HepG2 (cell line): ENCODE data around the gene SUPT6H. TPM values are rescaled to one million over a fixed set of nuclear protein-coding genes. Genes with fewer than 3 reads are reported as not detected.

ENCODE experiments used
- ATAD3A ChIP-seq: sonication (generic); formaldehyde crosslinking; IDR thresholded peaks from 2 replicates; pipeline ENCODE4 v1.4.0; 2020; ENCODE audit warnings: missing genetic modification reagents
- DMAP1 ChIP-seq: IDR thresholded peaks from 2 replicates; pipeline ENCODE4 v1.6.1; 2016
- DPF2 ChIP-seq: sonication (generic); formaldehyde crosslinking; IDR thresholded peaks from 2 replicates; pipeline ENCODE4 v1.4.0; 2020; ENCODE audit warnings: mild to moderate bottlenecking, low read depth, missing genetic modification reagents, borderline replicate concordance
- HDAC2 ChIP-seq: sonication (generic); formaldehyde crosslinking; IDR thresholded peaks from 2 replicates; pipeline ENCODE4 v1.4.0; 2020; ENCODE audit warnings: missing genetic modification reagents
- HNF1B ChIP-seq: sonication (generic); formaldehyde crosslinking; IDR thresholded peaks from 2 replicates; pipeline ENCODE4 v1.5.1; 2020; ENCODE audit warnings: mild to moderate bottlenecking, moderate library complexity, missing genetic modification reagents
- MAFG ChIP-seq: sonication (generic); formaldehyde crosslinking; IDR thresholded peaks from 2 replicates; pipeline ENCODE4 v1.5.1; 2020; ENCODE audit warnings: mild to moderate bottlenecking, missing genetic modification reagents
- SIN3A ChIP-seq: IDR thresholded peaks from 2 replicates; pipeline ENCODE4 v1.6.1; 2011; ENCODE audit warnings: low read depth, mild to moderate bottlenecking, control low read depth, low read length, borderline replicate concordance
- SOX13 ChIP-seq, 3 experiments: fragments of 450-650 bp in 1 of 3; sonication (generic) in 1 of 3; formaldehyde crosslinking in 1 of 3; IDR thresholded peaks in 2 of 3; conservative IDR thresholded peaks in 1 of 3; 2 replicates each; pipeline versions ENCODE4 v1.5.0 to v1.6.1; 2016 to 2020; ENCODE audit warnings: antibody characterized with exemption in 1 of 3, mild to moderate bottlenecking in 1 of 3, missing compliant biosample characterization in 1 of 3, missing genetic modification reagents in 1 of 3, moderate library complexity in 1 of 3
- SRY ChIP-seq: sonication (generic); formaldehyde crosslinking; IDR thresholded peaks from 2 replicates; pipeline ENCODE4 v1.8.0; 2022; ENCODE audit warnings: mild to moderate bottlenecking, missing genetic modification reagents
- TBP ChIP-seq: sonication (generic); formaldehyde crosslinking; IDR thresholded peaks from 2 replicates; pipeline ENCODE4 v1.5.0; 2020; ENCODE audit warnings: missing genetic modification reagents
- ZFP62 ChIP-seq: sonication (generic); formaldehyde crosslinking; IDR thresholded peaks from 2 replicates; pipeline ENCODE4 v1.4.0; 2020; ENCODE audit warnings: missing genetic modification reagents
- ZFP91 ChIP-seq: sonication (generic); formaldehyde crosslinking; IDR thresholded peaks from 2 replicates; pipeline ENCODE4 v1.9.0; 2022; ENCODE audit warnings: missing genetic modification reagents, mild to moderate bottlenecking, borderline replicate concordance
- ZNF232 ChIP-seq: sonication (generic); formaldehyde crosslinking; IDR thresholded peaks from 2 replicates; pipeline ENCODE4 v1.4.0; 2020; ENCODE audit warnings: missing genetic modification reagents, borderline replicate concordance
- ZNF451 ChIP-seq: sonication (generic); formaldehyde crosslinking; IDR thresholded peaks from 2 replicates; pipeline ENCODE4 v1.5.0; 2020; ENCODE audit warnings: mild to moderate bottlenecking, missing genetic modification reagents
- ZNF501 ChIP-seq: sonication (generic); formaldehyde crosslinking; IDR thresholded peaks from 2 replicates; pipeline ENCODE4 v1.5.1; 2020; ENCODE audit warnings: mild to moderate bottlenecking, moderate library complexity, missing genetic modification reagents
- ZNF749 ChIP-seq: sonication (generic); formaldehyde crosslinking; IDR thresholded peaks from 2 replicates; pipeline ENCODE4 v1.8.0; 2022; ENCODE audit warnings: mild to moderate bottlenecking, missing genetic modification reagents, moderate library complexity, borderline replicate concordance
- polyA plus RNA-seq, 8 experiments: library from polyadenylated mRNA; depleted of rRNA in 3 of 8; stranded (reverse) in 7 of 8; unstranded in 1 of 8; fragments of >200 nt; fragmentation: Illumina TruSeq in 4 of 8; extraction: Trizol in 4 of 8; gene quantifications; 2 replicates each; pipeline versions ENCODE4 v1.2.1 to v1.2.3, GENCODE V29; 2011 to 2016; ENCODE audit warnings: low read depth in 4 of 8, missing spikeins in 1 of 8, mixed read lengths in 1 of 8; ENCODE audit not compliant: insufficient read depth in 1 of 8
- total RNA-seq, 5 experiments: library from RNA; depleted of rRNA; stranded (reverse); fragments of >200 nt; fragmentation: Illumina TruSeq; extraction: Trizol; gene quantifications; 2 replicates each; pipeline ENCODE4 v1.2.3, GENCODE V29; 2016; ENCODE audit warnings: low read depth in 1 of 5
- TF ChIP-seq, protein P1 (sequence below): sonication (generic); formaldehyde crosslinking; IDR thresholded peaks from 2 replicates; pipeline ENCODE4 v1.5.0; 2020; ENCODE audit warnings: mild to moderate bottlenecking, missing genetic modification reagents
- TF ChIP-seq, protein P2 (sequence below): sonication (generic); formaldehyde crosslinking; IDR thresholded peaks from 2 replicates; pipeline ENCODE4 v1.4.0; 2020; ENCODE audit warnings: mild to moderate bottlenecking, missing genetic modification reagents

The SUPT6H gene
- total and polyA plus RNA-seq, 2 of the 13 experiments (the other 11 are each of a cell fraction or from before 2014, with no cell fraction given), result 32.7 to 39.9 TPM

DNA sequence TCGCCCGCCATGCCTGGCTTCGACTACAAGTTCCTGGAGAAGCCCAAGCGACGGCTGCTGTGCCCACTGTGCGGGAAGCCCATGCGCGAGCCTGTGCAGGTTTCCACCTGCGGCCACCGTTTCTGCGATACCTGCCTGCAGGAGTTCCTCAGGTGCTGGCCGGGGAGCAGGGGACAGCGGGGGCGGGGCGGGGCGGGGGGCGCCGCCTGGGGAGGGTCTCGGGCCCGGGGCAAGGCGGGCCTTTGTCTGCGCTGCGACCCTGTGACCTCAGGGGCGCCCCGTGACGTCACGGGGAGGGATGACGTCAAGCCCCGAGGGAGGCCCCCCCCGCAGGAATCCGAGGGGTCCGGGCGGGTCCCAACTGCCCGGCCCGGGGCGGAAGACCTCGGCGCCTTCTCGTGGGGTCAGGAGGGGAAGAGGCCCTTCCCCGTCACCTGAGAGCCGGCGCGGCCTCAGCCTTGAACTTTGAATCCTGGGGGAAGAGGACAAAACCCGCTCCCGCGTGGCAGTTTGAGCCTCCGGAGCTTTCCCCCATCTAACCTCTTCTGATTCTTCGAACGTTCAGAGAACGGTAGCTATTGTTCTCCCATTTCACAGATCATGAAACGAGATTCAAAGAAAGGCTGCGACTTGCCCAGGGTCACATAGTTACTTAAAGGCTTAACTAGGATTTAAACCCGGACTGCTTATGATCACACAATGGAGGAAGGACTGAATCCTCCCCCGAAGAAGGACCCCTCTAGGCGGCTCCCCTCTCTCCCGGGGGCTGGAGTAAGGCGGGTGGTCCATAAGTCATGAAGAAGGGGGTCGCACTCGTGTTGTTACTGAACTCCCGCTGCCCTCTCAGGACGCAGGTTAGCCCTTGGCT, 82.3 kb downstream of the SUPT6H start (continued):
- TF ChIP-seq HNF1B (CRISPR knock-in tag), result peak; percentile 8; the same call in 1 of the 2 replicates
- peak; percentile 77 for TF ChIP-seq DMAP1 (CRISPR knock-in tag)
- TF ChIP-seq SIN3A, result peak; percentile 59; the same call in 1 of the 2 replicates
- no peak for TF ChIP-seq ZFP91 (CRISPR knock-in tag)
- no peak for TF ChIP-seq ATAD3A (CRISPR knock-in tag)
- no peak; the same call in 1 of the 2 replicates for TF ChIP-seq ZNF501 (CRISPR knock-in tag)
- TF ChIP-seq SRY (CRISPR knock-in tag), result 0 out of 2 replicates have a peak, but pooled peaks have one; percentile 55
- TF ChIP-seq SOX13 (IDR thresholded peaks at IDR 0.05), result no peak
- TF ChIP-seq SOX13 (CRISPR knock-in tag; conservative IDR thresholded peaks at IDR 0.05 in 1 of 2, IDR thresholded peaks at IDR 0.05 in 1 of 2), result 0 out of 4 replicates have a peak, but pooled peaks of 1 of the 2 experiments have one; percentile 42
- TF ChIP-seq TBP (CRISPR knock-in tag), result no peak
- peak; percentile 64; the same call in 1 of the 2 replicates for TF ChIP-seq HDAC2
- TF ChIP-seq ZFP62 (CRISPR knock-in tag), result no peak
- no peak for TF ChIP-seq ZNF749 (CRISPR knock-in tag)
- TF ChIP-seq, protein P1, sequence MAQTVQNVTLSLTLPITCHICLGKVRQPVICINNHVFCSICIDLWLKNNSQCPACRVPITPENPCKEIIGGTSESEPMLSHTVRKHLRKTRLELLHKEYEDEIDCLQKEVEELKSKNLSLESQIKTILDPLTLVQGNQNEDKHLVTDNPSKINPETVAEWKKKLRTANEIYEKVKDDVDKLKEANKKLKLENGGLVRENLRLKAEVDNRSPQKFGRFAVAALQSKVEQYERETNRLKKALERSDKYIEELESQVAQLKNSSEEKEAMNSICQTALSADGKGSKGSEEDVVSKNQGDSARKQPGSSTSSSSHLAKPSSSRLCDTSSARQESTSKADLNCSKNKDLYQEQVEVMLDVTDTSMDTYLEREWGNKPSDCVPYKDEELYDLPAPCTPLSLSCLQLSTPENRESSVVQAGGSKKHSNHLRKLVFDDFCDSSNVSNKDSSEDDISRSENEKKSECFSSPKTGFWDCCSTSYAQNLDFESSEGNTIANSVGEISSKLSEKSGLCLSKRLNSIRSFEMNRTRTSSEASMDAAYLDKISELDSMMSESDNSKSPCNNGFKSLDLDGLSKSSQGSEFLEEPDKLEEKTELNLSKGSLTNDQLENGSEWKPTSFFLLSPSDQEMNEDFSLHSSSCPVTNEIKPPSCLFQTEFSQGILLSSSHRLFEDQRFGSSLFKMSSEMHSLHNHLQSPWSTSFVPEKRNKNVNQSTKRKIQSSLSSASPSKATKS (CRISPR knock-in tag), result no peak
- no peak for TF ChIP-seq ZNF451 (CRISPR knock-in tag)
- TF ChIP-seq, protein P2, sequence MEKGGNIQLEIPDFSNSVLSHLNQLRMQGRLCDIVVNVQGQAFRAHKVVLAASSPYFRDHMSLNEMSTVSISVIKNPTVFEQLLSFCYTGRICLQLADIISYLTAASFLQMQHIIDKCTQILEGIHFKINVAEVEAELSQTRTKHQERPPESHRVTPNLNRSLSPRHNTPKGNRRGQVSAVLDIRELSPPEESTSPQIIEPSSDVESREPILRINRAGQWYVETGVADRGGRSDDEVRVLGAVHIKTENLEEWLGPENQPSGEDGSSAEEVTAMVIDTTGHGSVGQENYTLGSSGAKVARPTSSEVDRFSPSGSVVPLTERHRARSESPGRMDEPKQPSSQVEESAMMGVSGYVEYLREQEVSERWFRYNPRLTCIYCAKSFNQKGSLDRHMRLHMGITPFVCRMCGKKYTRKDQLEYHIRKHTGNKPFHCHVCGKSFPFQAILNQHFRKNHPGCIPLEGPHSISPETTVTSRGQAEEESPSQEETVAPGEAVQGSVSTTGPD (CRISPR knock-in tag), result no peak
- no peak for TF ChIP-seq ZNF232
- TF ChIP-seq MAFG (CRISPR knock-in tag), result no peak
- TF ChIP-seq DPF2, result no peak
